PFSK-1 (cell line): ENCODE data around the gene TBKBP1.

Source experiments
- FOXP2 ChIP-seq: optimal IDR thresholded peaks from 2 replicates; pipeline ENCODE3; 2011; ENCODE audit warnings: borderline replicate concordance, control low read depth, inconsistent platforms; ENCODE audit not compliant: insufficient read depth; ENCODE audit errors: extremely low read length, extremely low read depth
- POLR2AphosphoS5 ChIP-seq: IDR thresholded peaks from 2 replicates; pipeline ENCODE4 v1.6.1; 2012; ENCODE audit warnings: low read depth, mild to moderate bottlenecking, control low read depth, low read length, moderate library complexity
- REST ChIP-seq, 2 experiments: IDR thresholded peaks; 2 replicates each; pipeline versions ENCODE4 v1.6.1 to v1.8.0; 2011 to 2012; ENCODE audit warnings: low read depth in 2 of 2, low read length in 2 of 2, control low read depth in 1 of 2, inconsistent platforms in 1 of 2, mild to moderate bottlenecking in 1 of 2, moderate library complexity in 1 of 2; ENCODE audit not compliant: insufficient read depth in 1 of 2
- SIN3A ChIP-seq: IDR thresholded peaks from 2 replicates; pipeline ENCODE4 v1.6.1; 2012; ENCODE audit warnings: mild to moderate bottlenecking, low read length, moderate library complexity, borderline replicate concordance; ENCODE audit not compliant: insufficient read depth
- TAF1 ChIP-seq: IDR thresholded peaks from 2 replicates; pipeline ENCODE4 v1.6.1; 2012; ENCODE audit warnings: low read length, control low read depth, borderline replicate concordance; ENCODE audit not compliant: insufficient read depth

The TBKBP1 gene

GRCh38 chr17:47733674-47734410 lies 39.9 kb downstream of the TBKBP1 start:
- no peak for TF ChIP-seq TAF1
- TF ChIP-seq REST (IDR thresholded peaks at IDR 0.05; ENCODE audit: insufficient read depth in 1 of 2, low read depth in 2 of 2, low read length in 2 of 2), result no peak
- TF ChIP-seq SIN3A, result no peak
- TF ChIP-seq FOXP2, result no peak
- no peak for TF ChIP-seq POLR2AphosphoS5

DNA sequence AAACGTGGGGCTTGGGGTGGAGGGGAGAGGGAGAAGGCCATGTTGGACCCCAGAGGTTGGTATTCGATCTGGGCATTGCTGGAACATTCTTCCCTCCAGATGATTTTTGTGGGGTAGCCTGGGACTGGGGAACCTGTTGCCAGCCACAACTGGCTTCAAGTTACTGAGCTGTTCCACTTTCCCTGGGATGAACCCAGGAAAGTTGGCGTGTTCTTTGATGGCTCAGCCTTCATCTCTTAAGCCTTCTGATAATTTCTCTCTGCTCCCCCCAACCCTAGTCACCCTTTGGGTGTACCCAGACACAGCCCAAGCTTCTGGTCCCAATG lies 41.1 kb downstream of the TBKBP1 start:
- no peak for TF ChIP-seq FOXP2
- TF ChIP-seq SIN3A, result no peak
- no peak for TF ChIP-seq TAF1
- TF ChIP-seq POLR2AphosphoS5, result no peak
- TF ChIP-seq REST (IDR thresholded peaks at IDR 0.05; ENCODE audit: insufficient read depth in 1 of 2, low read depth in 2 of 2, low read length in 2 of 2), result no peak

DNA sequence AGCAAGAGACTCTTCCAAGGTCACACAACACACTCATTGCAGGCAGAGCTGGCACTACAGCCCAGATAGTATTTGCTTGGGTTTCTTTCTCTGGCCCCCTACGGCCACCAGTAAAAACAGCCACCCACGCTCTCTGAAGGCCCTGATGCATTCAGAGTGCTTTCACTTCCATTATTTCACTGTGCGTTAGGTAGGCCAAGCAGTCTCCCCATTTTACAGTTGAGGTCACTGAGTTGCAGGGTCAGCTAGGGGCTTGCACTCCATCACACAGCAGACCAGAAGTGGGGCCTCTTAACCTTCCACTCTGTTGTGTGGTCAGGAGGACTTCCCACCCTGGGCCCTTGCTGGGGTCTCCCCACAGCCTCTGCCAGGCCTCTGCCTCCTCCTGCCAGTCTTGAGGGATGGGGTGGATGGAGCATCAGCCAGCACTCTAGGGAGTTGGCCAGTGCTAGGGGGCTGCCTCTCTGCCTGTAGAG lies 41.6 kb downstream of the TBKBP1 start:
- TF ChIP-seq FOXP2, result no peak
- TF ChIP-seq SIN3A, result no peak
- no peak for TF ChIP-seq TAF1
- TF ChIP-seq POLR2AphosphoS5, result no peak
- no peak for TF ChIP-seq REST (IDR thresholded peaks at IDR 0.05; ENCODE audit: insufficient read depth in 1 of 2, low read depth in 2 of 2, low read length in 2 of 2)

GRCh38 chr17:47736501-47737495 lies 42.8 kb downstream of the TBKBP1 start:
- TF ChIP-seq REST (IDR thresholded peaks at IDR 0.05; ENCODE audit: insufficient read depth in 1 of 2, low read depth in 2 of 2, low read length in 2 of 2) (no peak), FOXP2 (no peak)
